ENCODE data around the gene MTMR3. TPM values are rescaled to one million over a fixed set of nuclear protein-coding genes. Genes with fewer than 3 reads are reported as not detected.

Gene MTMR3
- total RNA-seq, 2 experiments from 2014 or later: 22.7 to 25.3 TPM

DNA sequence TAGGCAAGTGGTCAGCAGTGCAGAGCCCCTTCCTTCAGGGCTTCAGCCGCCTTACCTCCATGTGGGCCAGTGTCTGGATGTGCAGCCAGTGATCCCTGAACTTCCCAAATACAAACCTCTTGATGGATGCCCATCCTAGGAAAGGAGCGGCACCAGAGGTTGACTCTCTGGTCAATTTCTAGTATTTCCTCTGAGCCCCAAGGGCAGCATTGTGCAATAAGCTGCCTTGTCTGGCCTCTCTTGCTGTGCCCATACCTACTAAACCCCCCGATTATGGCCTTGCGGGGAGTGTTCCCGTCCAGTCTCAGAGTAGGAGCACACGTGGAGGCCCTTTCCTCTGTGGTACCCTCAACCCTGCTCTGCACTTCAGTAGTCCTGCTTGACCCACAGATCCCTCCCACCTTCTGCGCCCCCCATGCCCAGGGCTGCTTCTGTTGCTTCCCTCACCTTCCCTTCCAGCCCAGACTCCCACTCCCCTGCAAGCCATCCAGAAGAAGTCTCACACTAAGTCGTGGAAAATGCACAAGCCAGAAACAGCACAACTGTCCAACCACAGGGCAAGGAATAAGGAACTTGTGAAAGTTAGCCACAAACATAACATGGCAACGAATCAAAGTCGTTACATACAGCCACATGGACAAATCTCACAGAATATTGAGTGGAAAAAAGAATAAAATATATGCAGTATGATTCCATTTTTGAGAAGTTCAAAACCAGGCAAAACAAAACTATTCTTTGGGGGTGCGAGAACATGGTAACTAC, 157.7 kb downstream of the MTMR3 start:
- intact Hi-C loops (cut with micrococcal nuclease): no loop called here
- no peaks in the 10 kb centered on the region for H3K9me3 Mint-ChIP-seq
- CTCF ChIA-PET: no interaction called here

DNA sequence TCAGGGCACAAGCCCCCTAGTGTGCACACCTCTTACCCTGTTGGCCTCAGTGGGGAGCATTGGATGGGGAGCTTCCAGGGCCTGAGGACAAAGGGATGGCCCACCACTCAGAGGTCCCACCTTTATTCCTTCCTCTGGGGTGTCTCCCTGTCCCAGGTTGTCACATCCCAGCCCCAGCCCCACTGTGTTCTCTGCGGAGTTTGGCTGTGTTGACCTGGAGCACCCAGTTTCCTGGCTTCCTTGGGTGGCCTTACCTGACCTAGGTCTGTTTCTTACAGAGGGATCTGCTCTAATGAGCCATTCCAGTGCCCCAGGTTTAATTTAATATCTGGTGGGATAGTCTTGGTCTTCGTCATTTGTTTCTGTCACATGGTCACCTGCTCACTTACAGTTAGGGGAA, 158.5 kb downstream of the MTMR3 start:
- CTCF ChIA-PET: no interaction called here
- intact Hi-C loops (cut with micrococcal nuclease): no loop called here
- Mint-ChIP-seq H3K27ac (no peak overlapping the region), H3K27me3 (no peaks in the 10 kb centered on the region), H3K4me3 (no peak overlapping the region), H3K36me3 (no peaks in the 10 kb centered on the region), H3K9me3 (no peaks in the 10 kb centered on the region), H3K4me1 (ENCODE audit: low read depth) (peaks cover 2% of the 10 kb centered on the region)
- POLR2A ChIA-PET: no interaction called here
- DNase-seq: no peak

More for the DNA sequence above, 157.7 kb downstream of the MTMR3 start:
- H3K27me3 Mint-ChIP-seq: no peaks in the 10 kb centered on the region
- peaks cover 7% of the 10 kb centered on the region for H3K4me1 Mint-ChIP-seq (ENCODE audit: low read depth)
- POLR2A ChIA-PET: no interaction called here
- H3K36me3 Mint-ChIP-seq: no peaks in the 10 kb centered on the region
- no peak for DNase-seq
- H3K27ac Mint-ChIP-seq: no peak overlapping the region
- no peak overlapping the region for H3K4me3 Mint-ChIP-seq

DNA sequence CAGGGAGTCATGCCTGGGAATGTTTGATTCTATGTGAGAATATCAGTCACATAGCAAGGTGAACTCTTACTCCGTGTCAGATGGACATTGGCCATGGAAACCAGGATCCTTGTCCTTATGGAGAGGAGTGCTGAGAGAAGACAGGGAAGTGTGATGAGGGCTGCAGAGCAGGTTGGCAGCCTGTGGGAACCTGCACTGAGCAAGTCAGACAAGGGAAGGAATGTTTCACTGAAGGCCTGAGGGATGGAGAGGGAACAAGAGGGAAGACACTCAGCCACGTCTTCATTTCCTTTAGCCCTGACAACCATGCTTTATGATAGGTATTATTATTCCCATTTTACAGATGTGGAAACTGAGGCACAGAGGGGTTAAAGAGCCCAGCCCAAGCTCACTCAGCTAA, 158.9 kb downstream of the MTMR3 start:
- H3K9me3 Mint-ChIP-seq: no peaks in the 10 kb centered on the region
- ChIA-PET POLR2A (no interaction called here), CTCF (interaction anchor here (0.6 kb wide), 1 partner anchor 14 kb away, joined by 3 read pairs; no protein-coding TSS in a partner anchor)
- peaks cover 4% of the 10 kb centered on the region for H3K4me1 Mint-ChIP-seq (ENCODE audit: low read depth)
- no peak overlapping the region for H3K27ac Mint-ChIP-seq
- intact Hi-C loops (cut with micrococcal nuclease): no loop called here
- no peaks in the 10 kb centered on the region for H3K36me3 Mint-ChIP-seq
- no peaks in the 10 kb centered on the region for H3K27me3 Mint-ChIP-seq
- no peak overlapping the region for H3K4me3 Mint-ChIP-seq
- DNase-seq: no peak

DNA sequence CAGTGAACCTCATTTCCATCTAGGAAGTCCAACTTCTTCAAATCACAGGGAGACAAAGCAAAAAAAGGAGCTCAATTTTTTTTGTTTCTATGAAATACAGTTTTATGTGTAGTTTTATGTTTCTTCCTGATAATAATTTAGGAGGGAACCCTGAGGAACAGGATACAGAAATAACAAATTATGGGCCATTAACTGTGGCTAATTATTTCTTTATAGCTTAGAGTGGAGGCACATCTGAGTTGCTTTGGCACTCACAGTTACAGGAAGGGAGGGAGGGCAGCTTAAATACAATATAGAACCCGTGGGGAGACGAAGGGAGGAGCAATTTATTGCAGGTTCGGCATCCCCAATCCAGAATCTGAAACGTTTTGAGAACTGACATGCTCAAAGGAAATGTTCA, 160.2 kb downstream of the MTMR3 start:
- Mint-ChIP-seq H3K9me3 (no peaks in the 10 kb centered on the region), H3K27ac (no peak overlapping the region), H3K4me3 (no peak overlapping the region), H3K27me3 (no peaks in the 10 kb centered on the region), H3K4me1 (ENCODE audit: low read depth) (peaks cover 12% of the 10 kb centered on the region), H3K36me3 (no peaks in the 10 kb centered on the region)
- ChIA-PET CTCF (no interaction called here), POLR2A (no interaction called here)
- intact Hi-C loops (cut with micrococcal nuclease): no loop called here
- no peak for DNase-seq

DNA sequence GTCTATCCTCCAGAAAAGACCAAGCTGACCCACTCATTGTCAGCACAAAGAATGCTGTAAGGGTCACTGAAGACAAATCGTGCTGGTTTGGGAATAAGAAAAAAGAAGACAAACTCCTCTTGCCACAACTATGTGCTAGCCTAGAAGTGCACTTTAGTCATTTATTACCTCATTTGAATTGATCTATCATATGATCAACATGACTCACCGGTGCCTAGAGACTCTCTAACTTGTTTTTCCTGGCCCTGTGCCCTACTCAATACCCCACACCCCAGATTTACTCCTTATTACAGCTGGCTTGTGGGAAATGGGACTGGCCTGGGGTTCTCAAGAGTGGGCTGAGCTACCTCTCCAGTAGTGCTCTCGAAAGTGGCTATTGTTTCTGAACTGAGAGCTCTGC, 161.4 kb downstream of the MTMR3 start:
- CTCF ChIA-PET: no interaction called here
- POLR2A ChIA-PET: no interaction called here

GRCh38 chr22:30044881-30045493, 162.0 kb downstream of the MTMR3 start:
- Mint-ChIP-seq H3K4me3 (no peak overlapping the region), H3K36me3 (no peaks in the 10 kb centered on the region), H3K27ac (no peak overlapping the region), H3K9me3 (no peaks in the 10 kb centered on the region), H3K27me3 (no peaks in the 10 kb centered on the region), H3K4me1 (ENCODE audit: low read depth) (peaks cover 12% of the 10 kb centered on the region)
- DNase-seq: no peak
- POLR2A ChIA-PET: no interaction called here
- intact Hi-C loops (cut with micrococcal nuclease): no loop called here
- CTCF ChIA-PET: no interaction called here

More for the DNA sequence above, 161.4 kb downstream of the MTMR3 start:
- no peaks in the 10 kb centered on the region for H3K36me3 Mint-ChIP-seq
- no peaks in the 10 kb centered on the region for H3K27me3 Mint-ChIP-seq
- no peak overlapping the region for H3K4me3 Mint-ChIP-seq
- intact Hi-C loops (cut with micrococcal nuclease): no loop called here
- H3K4me1 Mint-ChIP-seq (ENCODE audit: low read depth): peaks cover 12% of the 10 kb centered on the region
- no peak for DNase-seq
- H3K9me3 Mint-ChIP-seq: no peaks in the 10 kb centered on the region
- H3K27ac Mint-ChIP-seq: no peak overlapping the region

DNA sequence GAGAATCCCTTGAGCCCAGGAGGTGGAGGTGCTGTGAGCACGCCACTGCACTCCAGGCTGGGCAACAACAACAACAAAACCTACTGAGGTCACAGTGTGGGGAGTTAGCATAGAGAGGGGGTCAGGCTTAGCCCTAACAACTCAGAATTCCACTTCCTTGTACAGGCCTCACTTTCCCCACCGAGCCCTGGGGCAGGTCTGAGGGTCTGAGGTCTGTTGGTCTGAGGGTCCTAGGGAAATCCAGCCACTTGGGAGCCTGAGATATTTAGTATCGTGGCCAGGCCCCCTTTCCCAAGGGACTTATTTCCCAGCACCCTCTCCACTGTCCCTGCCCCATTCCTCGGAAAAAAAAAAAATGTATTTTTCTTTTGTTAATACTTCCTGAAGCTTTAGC, 162.5 kb downstream of the MTMR3 start:
- H3K27ac Mint-ChIP-seq: no peak overlapping the region
- no peak overlapping the region for H3K4me3 Mint-ChIP-seq
- intact Hi-C loops (cut with micrococcal nuclease): no loop called here
- no peak for DNase-seq
- POLR2A ChIA-PET: no interaction called here
- H3K9me3 Mint-ChIP-seq: no peaks in the 10 kb centered on the region
- H3K4me1 Mint-ChIP-seq (ENCODE audit: low read depth): peaks cover 12% of the 10 kb centered on the region
- no peaks in the 10 kb centered on the region for H3K27me3 Mint-ChIP-seq
- CTCF ChIA-PET: no interaction called here
- no peaks in the 10 kb centered on the region for H3K36me3 Mint-ChIP-seq

DNA sequence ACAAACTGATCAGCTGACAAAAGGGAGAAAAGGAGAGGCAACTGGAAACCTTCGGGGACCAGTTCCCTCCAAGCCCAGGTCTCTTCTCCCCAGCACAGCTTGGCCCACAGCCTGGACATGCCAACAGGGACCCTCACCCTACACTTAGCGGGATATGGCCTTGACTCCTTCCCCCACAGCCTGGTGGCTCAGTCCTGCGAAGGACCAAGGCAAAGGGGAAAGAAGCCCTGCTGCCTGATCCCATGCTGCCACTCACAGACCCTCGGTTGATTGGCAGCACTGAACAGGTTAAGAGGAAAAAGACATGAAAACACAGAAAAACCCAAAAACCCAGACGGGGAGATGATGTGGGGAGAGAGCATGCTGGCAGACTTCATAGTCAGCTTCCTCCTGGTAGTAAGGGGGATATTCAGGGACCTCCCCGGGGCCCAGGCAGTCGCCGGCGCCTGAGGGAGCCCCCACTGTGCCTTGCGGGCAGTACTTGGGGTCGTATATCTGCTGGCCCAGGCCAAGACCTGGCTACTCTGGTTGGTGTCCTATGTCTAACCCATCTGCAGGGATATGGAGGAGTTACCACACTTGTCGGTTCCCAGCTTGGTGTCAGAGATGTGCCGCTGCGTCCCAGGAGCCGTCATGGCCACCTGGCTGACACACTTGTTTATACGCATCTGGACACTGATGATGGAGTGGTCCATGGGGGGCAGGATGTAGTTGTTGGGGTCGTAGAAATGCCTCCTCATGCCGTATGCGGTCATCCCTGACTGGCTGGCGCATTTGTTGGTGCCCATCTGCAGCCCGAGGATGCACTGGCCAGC, 163.1 kb downstream of the MTMR3 start:
- Mint-ChIP-seq H3K4me1 (ENCODE audit: low read depth) (peaks cover 12% of the 10 kb centered on the region), H3K9me3 (no peaks in the 10 kb centered on the region), H3K36me3 (no peaks in the 10 kb centered on the region), H3K27me3 (no peaks in the 10 kb centered on the region), H3K27ac (no peak overlapping the region), H3K4me3 (no peak overlapping the region)
- no peak for DNase-seq
- ChIA-PET POLR2A (no interaction called here), CTCF (no interaction called here)
- intact Hi-C loops (cut with micrococcal nuclease): no loop called here

DNA sequence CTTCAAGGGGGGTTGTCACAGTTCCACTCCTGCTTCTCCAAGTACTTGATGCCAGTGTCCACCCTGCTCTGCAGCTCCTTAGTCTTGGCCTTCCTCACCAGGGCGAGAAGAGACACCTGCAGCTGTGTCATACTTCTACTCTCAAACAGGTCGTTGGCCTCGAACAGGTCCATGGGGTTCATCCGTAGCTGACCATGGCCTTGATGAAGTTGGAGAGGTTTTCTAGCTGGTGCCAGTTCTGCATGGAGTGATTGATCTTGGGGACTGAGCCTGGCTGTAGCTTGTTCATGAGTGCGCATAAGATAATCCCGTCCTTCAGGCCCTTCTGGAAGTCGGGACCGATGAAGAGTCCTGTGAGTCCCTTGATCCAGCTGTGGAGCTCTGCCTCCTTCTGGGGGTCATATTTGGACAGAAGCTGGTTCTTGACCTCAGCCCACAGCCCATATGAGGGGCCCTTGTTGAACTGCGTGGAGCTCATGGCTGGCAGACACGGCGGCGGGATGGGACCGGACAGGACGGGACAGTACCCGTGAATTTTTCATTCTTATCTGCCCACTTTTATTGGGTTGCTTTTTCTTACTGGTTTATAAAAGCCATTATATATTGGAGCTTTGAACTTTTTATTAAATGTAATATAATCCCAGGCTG, 163.9 kb downstream of the MTMR3 start:
- no peaks in the 10 kb centered on the region for H3K9me3 Mint-ChIP-seq
- ChIA-PET POLR2A (no interaction called here), CTCF (interaction anchor here (1.1 kb wide), 1 partner anchor 42 kb away, joined by 5 read pairs; no protein-coding TSS in a partner anchor)
- intact Hi-C loops (cut with micrococcal nuclease): no loop called here
- no peak overlapping the region for H3K4me3 Mint-ChIP-seq
- peaks cover 12% of the 10 kb centered on the region for H3K4me1 Mint-ChIP-seq (ENCODE audit: low read depth)
- H3K27me3 Mint-ChIP-seq: no peaks in the 10 kb centered on the region
- DNase-seq: no peak
- no peaks in the 10 kb centered on the region for H3K36me3 Mint-ChIP-seq
- H3K27ac Mint-ChIP-seq: no peak overlapping the region

DNA sequence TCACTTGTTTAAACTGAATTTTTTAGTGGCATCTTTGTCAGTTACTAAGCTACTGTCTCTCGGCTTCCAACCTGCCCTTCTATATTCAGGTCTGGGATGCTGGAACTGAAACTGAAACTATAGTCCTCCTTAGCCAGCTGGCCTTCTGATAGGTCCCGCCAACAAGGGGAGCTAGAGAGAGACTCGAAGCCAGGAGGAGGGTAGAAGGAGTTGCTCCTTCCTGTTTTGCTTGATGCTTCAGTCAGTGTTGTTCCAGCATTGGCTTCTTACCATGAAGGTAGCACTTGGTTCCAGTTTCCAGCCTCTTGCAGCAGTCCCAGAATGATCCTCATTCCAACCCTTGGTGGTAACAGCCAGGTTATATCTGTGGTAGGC, 164.4 kb downstream of the MTMR3 start:
- Mint-ChIP-seq H3K4me1 (ENCODE audit: low read depth) (peaks cover 10% of the 10 kb centered on the region), H3K27ac (no peak overlapping the region), H3K36me3 (no peaks in the 10 kb centered on the region), H3K27me3 (no peaks in the 10 kb centered on the region), H3K9me3 (no peaks in the 10 kb centered on the region), H3K4me3 (no peak overlapping the region)
- CTCF ChIA-PET: interaction anchor here (1.1 kb wide), 1 partner anchor 41 kb away, joined by 5 read pairs; no protein-coding TSS in a partner anchor
- intact Hi-C loops (cut with micrococcal nuclease): no loop called here
- POLR2A ChIA-PET: no interaction called here
- peak; percentile 14 for DNase-seq

DNA sequence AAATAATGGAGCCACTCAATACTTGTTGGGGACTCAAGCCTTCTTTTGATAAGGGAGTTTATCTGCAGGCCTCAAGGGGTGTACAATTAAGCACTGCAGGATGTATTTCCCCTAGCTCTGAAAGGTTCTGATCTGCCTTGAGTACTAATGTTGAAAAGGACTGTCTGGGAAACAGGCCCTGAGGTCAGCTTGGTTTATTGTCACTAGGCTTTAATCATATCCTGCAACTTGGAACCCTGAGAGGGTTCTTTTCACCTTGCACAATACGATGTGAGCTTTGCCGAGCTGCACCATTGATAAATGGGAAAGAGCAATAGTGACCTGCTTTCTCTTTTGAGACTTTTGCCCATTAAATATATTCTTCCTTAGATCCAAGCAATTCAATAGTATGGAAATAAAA, 165.7 kb downstream of the MTMR3 start:
- intact Hi-C loops (cut with micrococcal nuclease): no loop called here
- H3K36me3 Mint-ChIP-seq: no peaks in the 10 kb centered on the region
- DNase-seq: no peak
- no peaks in the 10 kb centered on the region for H3K27me3 Mint-ChIP-seq
- H3K4me3 Mint-ChIP-seq: no peak overlapping the region
- H3K27ac Mint-ChIP-seq: no peak overlapping the region
- H3K4me1 Mint-ChIP-seq (ENCODE audit: low read depth): peaks cover 10% of the 10 kb centered on the region
- POLR2A ChIA-PET: no interaction called here
- no peaks in the 10 kb centered on the region for H3K9me3 Mint-ChIP-seq
- CTCF ChIA-PET: no interaction called here

DNA sequence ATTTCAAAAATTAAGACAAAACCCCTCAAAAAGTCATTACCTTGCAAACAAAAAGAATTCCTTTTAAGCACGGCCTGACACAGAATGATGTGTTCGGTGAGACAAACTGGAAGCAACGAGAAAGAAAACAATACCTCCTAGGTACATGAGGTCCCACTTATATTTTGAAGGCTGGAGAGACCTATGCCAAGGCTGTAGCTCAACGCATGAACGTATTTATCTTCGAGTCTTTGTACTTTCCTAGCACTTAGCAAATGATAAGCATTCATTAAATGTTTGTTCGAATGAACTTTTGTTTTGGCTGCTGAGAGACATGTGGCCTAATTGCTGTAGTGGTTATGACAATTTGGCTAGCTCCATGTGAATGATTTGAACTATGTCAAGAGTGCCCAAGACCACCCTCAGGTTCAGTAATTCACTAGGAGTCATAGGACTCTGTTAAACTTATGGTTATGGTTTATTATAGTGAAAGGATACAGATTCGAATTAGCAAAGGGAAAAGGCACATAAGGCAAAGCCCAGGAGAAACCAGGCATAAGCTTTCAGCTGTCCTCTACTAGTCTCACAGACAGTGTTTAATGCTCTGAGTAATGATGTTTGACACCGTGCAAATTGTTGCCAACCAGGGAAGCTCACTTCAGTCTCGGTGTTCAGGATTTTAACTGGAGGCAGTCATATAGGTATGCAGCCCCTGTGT, 171.2 kb downstream of the MTMR3 start:
- Mint-ChIP-seq H3K27me3 (no peaks in the 10 kb centered on the region), H3K4me3 (no peak overlapping the region), H3K27ac (no peak overlapping the region), H3K36me3 (peaks cover 3% of the 10 kb centered on the region), H3K9me3 (peaks cover 8% of the 10 kb centered on the region), H3K4me1 (ENCODE audit: low read depth) (no peaks in the 10 kb centered on the region)
- DNase-seq: no peak
- CTCF ChIA-PET: interaction anchor here (1.5 kb wide), 1 partner anchor 51 kb away, joined by 4 read pairs; no protein-coding TSS in a partner anchor
- POLR2A ChIA-PET: no interaction called here
- intact Hi-C loops (cut with micrococcal nuclease): no loop called here

Measured in activated CD4-positive, alpha-beta memory T cell treated with anti-CD3 and anti-CD28 coated beads for 36 hours (primary cell).